ENCODE measurements around the gene PSPN.

DNA sequence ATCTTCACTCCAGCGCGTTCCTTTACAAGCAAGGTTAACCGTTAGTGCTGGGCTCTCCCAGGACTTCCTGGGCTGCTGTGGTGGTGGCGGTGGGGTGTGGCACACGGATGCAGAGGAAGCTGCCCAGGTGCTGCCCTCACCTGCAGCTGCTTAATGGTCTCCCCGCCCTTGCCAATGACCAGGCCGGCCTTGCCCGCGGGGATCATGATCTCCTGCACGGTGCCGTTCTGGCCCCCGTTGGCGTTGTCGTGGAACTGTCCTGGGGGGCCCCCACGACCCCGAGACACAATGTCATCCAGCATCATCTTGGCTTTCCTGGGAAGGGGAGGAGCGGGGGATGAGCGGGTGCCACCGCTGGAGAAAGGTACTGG is 42.8 kb upstream of the PSPN start:
- TF ChIP-seq, protein P1, sequence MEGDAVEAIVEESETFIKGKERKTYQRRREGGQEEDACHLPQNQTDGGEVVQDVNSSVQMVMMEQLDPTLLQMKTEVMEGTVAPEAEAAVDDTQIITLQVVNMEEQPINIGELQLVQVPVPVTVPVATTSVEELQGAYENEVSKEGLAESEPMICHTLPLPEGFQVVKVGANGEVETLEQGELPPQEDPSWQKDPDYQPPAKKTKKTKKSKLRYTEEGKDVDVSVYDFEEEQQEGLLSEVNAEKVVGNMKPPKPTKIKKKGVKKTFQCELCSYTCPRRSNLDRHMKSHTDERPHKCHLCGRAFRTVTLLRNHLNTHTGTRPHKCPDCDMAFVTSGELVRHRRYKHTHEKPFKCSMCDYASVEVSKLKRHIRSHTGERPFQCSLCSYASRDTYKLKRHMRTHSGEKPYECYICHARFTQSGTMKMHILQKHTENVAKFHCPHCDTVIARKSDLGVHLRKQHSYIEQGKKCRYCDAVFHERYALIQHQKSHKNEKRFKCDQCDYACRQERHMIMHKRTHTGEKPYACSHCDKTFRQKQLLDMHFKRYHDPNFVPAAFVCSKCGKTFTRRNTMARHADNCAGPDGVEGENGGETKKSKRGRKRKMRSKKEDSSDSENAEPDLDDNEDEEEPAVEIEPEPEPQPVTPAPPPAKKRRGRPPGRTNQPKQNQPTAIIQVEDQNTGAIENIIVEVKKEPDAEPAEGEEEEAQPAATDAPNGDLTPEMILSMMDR (IDR thresholded peaks at IDR 0.05; ENCODE audit: borderline replicate concordance, extremely low read depth, low read length, poor library complexity, severe bottlenecking): no peak
- no peak for TF ChIP-seq EZH2 (IDR thresholded peaks at IDR 0.05; ENCODE audit: borderline replicate concordance, low read depth, low read length, severe bottlenecking)

All from DND-41 (cell line).